Neural progenitor cell (in vitro differentiated cells): Measurements from ENCODE around the gene SLC19A3.

Experiments
- EZH2 ChIP-seq: fragments of 200-600 bp; sonication (generic); IDR thresholded peaks from 2 replicates; pipeline ENCODE4 v1.6.1; 2017; ENCODE audit warnings: antibody characterized with exemption, mild to moderate bottlenecking, moderate library complexity
- EZH2phosphoT487 ChIP-seq: fragments of 200-600 bp; sonication (generic); IDR thresholded peaks from 2 replicates; pipeline ENCODE4 v1.6.1; 2017; ENCODE audit warnings: antibody characterized with exemption
- TF ChIP-seq, protein P1 (sequence below): fragments of 200-600 bp; sonication (generic); IDR thresholded peaks from 2 replicates; pipeline ENCODE4 v1.5.1; 2017; ENCODE audit warnings: antibody characterized with exemption, mild to moderate bottlenecking

- TF ChIP-seq EZH2 (no peak), EZH2phosphoT487 (no peak)
- TF ChIP-seq, protein P1, sequence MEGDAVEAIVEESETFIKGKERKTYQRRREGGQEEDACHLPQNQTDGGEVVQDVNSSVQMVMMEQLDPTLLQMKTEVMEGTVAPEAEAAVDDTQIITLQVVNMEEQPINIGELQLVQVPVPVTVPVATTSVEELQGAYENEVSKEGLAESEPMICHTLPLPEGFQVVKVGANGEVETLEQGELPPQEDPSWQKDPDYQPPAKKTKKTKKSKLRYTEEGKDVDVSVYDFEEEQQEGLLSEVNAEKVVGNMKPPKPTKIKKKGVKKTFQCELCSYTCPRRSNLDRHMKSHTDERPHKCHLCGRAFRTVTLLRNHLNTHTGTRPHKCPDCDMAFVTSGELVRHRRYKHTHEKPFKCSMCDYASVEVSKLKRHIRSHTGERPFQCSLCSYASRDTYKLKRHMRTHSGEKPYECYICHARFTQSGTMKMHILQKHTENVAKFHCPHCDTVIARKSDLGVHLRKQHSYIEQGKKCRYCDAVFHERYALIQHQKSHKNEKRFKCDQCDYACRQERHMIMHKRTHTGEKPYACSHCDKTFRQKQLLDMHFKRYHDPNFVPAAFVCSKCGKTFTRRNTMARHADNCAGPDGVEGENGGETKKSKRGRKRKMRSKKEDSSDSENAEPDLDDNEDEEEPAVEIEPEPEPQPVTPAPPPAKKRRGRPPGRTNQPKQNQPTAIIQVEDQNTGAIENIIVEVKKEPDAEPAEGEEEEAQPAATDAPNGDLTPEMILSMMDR, result no peak
Observed at GRCh38 chr2:227684258-227684657, 33.6 kb downstream of the SLC19A3 start.
